GM06990 (cell line): ENCODE data around the gene ATP2A2.

Experiments
- DNase-seq: peaks from one replicate; pipeline ENCODE4 v3.0.0-alpha.2; 2011; ENCODE audit not compliant: insufficient read length; ENCODE audit errors: extremely low read depth
- H3K27me3 ChIP-seq: replicated peaks from 2 replicates; pipeline ENCODE4 v1.6.0; 2011; ENCODE audit warnings: low read length; ENCODE audit not compliant: control insufficient read depth, insufficient read depth
- H3K36me3 ChIP-seq: 2 replicates; pipeline ENCODE4 v1.5.1; 2011; ENCODE audit warnings: low read length; ENCODE audit not compliant: control insufficient read depth, insufficient read depth
- H3K4me3 ChIP-seq: replicated peaks from 2 replicates; pipeline ENCODE4 v1.5.1; 2011; ENCODE audit warnings: low read depth, mild to moderate bottlenecking, control low read depth, low read length
- CTCF ChIP-seq: IDR thresholded peaks from 2 replicates; pipeline ENCODE4 v1.5.1; 2011; ENCODE audit warnings: low read length, control low read depth, mild to moderate bottlenecking, inconsistent platforms; ENCODE audit not compliant: insufficient read depth, poor library complexity, severe bottlenecking

The ATP2A2 gene

GRCh38 chr12:110365489-110366320 is 84.7 kb downstream of the ATP2A2 start:
- TF ChIP-seq CTCF: no peak
- DNase-seq: no peak
- Histone ChIP-seq H3K27me3 (no peaks in the 10 kb centered on the region), H3K4me3 (no peak overlapping the region), H3K36me3 (peaks cover 6% of the 10 kb centered on the region)

- no peak for TF ChIP-seq CTCF
- peaks cover 7% of the 10 kb centered on the region for H3K36me3 ChIP-seq
- no peak for DNase-seq
- no peak overlapping the region for H3K4me3 ChIP-seq
- H3K27me3 ChIP-seq: no peaks in the 10 kb centered on the region
Measured at GRCh38 chr12:110366321-110367142, 85.5 kb downstream of the ATP2A2 start.

GRCh38 chr12:110367181-110367864 is 86.3 kb downstream of the ATP2A2 start:
- DNase-seq: no peak
- no peaks in the 10 kb centered on the region for H3K27me3 ChIP-seq
- peaks cover 10% of the 10 kb centered on the region for H3K36me3 ChIP-seq
- H3K4me3 ChIP-seq: no peak overlapping the region
- no peak for TF ChIP-seq CTCF

GRCh38 chr12:110369992-110370391 is 88.9 kb downstream of the ATP2A2 start:
- no peak for TF ChIP-seq CTCF
- DNase-seq: no peak
- Histone ChIP-seq H3K4me3 (no peak overlapping the region), H3K36me3 (peaks cover 18% of the 10 kb centered on the region), H3K27me3 (no peaks in the 10 kb centered on the region)

GRCh38 chr12:110370732-110371231 is 89.7 kb downstream of the ATP2A2 start:
- no peak for TF ChIP-seq CTCF
- H3K27me3 ChIP-seq: no peaks in the 10 kb centered on the region
- no peak for DNase-seq
- no peak overlapping the region for H3K4me3 ChIP-seq
- peaks cover 20% of the 10 kb centered on the region for H3K36me3 ChIP-seq
